K562 (cell line): Measurements from ENCODE around the gene GPX6. TPM values are rescaled to one million over a fixed set of nuclear protein-coding genes. Genes with fewer than 3 reads are reported as not detected.

Experiments used
- ARID1B ChIP-seq: fragments of 450-650 bp; IDR thresholded peaks from 2 replicates; pipeline ENCODE4 v1.6.1; 2016; ENCODE audit warnings: antibody characterized with exemption, mild to moderate bottlenecking, inconsistent platforms
- ASH1L ChIP-seq: fragments of 450-650 bp; IDR thresholded peaks from 2 replicates; pipeline ENCODE4 v1.6.1; 2018; ENCODE audit warnings: borderline replicate concordance, mild to moderate bottlenecking, low read depth; ENCODE audit not compliant: partially characterized antibody
- CBFA2T2 ChIP-seq: fragments of 450-650 bp; conservative IDR thresholded peaks from 2 replicates; pipeline ENCODE4 v1.6.1; 2017; ENCODE audit warnings: mild to moderate bottlenecking
- CREBBP ChIP-seq: IDR thresholded peaks from one replicate; pipeline ENCODE4 v1.6.1; 2012; ENCODE audit warnings: low read depth, mild to moderate bottlenecking, control low read depth, inconsistent platforms, low read length
- DPF2 ChIP-seq: fragments of 450-650 bp; IDR thresholded peaks from 2 replicates; pipeline ENCODE4 v1.6.1; 2016
- E2F4 ChIP-seq: sonication (generic); formaldehyde crosslinking; IDR thresholded peaks from 2 replicates; pipeline ENCODE4 v1.8.0; 2022; ENCODE audit warnings: mild to moderate bottlenecking, low read depth, missing genetic modification reagents
- EZH2 ChIP-seq: IDR thresholded peaks from 2 replicates; pipeline ENCODE4 v1.6.1; 2012; ENCODE audit warnings: low read depth, mild to moderate bottlenecking, inconsistent platforms, low read length, borderline replicate concordance
- GABPB1 ChIP-seq: sonication (generic); formaldehyde crosslinking; IDR thresholded peaks from 2 replicates; pipeline ENCODE4 v1.8.0; 2022; ENCODE audit warnings: mild to moderate bottlenecking, missing genetic modification reagents
- IRF2 ChIP-seq: sonication (generic); formaldehyde crosslinking; IDR thresholded peaks from 2 replicates; pipeline ENCODE4 v1.8.1; 2022; ENCODE audit warnings: mild to moderate bottlenecking, missing genetic modification reagents
- KAT2B ChIP-seq: IDR thresholded peaks from one replicate; pipeline ENCODE4 v1.6.1; 2012; ENCODE audit warnings: low read depth, mild to moderate bottlenecking, control low read depth, inconsistent platforms, low read length, moderate library complexity
- KDM1A ChIP-seq, 2 experiments: fragments of 450-650 bp; IDR thresholded peaks; 2 replicates each; pipeline ENCODE4 v1.6.1; 2016; ENCODE audit warnings: mild to moderate bottlenecking in 2 of 2
- MTA2 ChIP-seq: fragments of 450-650 bp; IDR thresholded peaks from 2 replicates; pipeline ENCODE4 v1.6.1; 2016; ENCODE audit warnings: low read depth
- MYC ChIP-seq, 2 experiments: fragments of 250-450 bp in 1 of 2; sonication (Bioruptor Pico) in 1 of 2; IDR thresholded peaks; 2 replicates each; pipeline versions ENCODE4 v1.5.1 to v1.6.1; 2012 to 2021; ENCODE audit warnings: low read depth in 2 of 2, borderline replicate concordance in 1 of 2, improper control_type of control experiment in 1 of 2, low read length in 1 of 2, mild to moderate bottlenecking in 1 of 2, moderate library complexity in 1 of 2
- NCOR1 ChIP-seq: fragments of 450-650 bp; IDR thresholded peaks from 2 replicates; pipeline ENCODE4 v1.6.1; 2016; ENCODE audit warnings: mild to moderate bottlenecking, moderate library complexity
- NFRKB ChIP-seq: fragments of 450-650 bp; IDR thresholded peaks from 2 replicates; pipeline ENCODE4 v1.6.1; 2016; ENCODE audit warnings: low read depth
- OTX1 ChIP-seq: fragments of 450-650 bp; formaldehyde crosslinking; IDR thresholded peaks from 2 replicates; pipeline ENCODE4 v1.4.0; 2022; ENCODE audit warnings: mild to moderate bottlenecking
- PRPF4 ChIP-seq: fragments of 200-400 bp; formaldehyde crosslinking; IDR thresholded peaks from one replicate; pipeline ENCODE4 v1.6.1; 2017; ENCODE audit warnings: low read length, low read depth, mild to moderate bottlenecking; ENCODE audit not compliant: insufficient read depth, poor library complexity, severe bottlenecking
- SMARCA4 ChIP-seq: fragments of 450-650 bp; IDR thresholded peaks from 2 replicates; pipeline ENCODE4 v1.6.1; 2016
- SMARCE1 ChIP-seq: fragments of 450-650 bp; IDR thresholded peaks from 2 replicates; pipeline ENCODE4 v1.7.1; 2016; ENCODE audit warnings: mild to moderate bottlenecking
- SMC3 ChIP-seq: conservative IDR thresholded peaks from 2 replicates; pipeline ENCODE4 v1.6.1; 2011; ENCODE audit warnings: low read depth, low read length, improper control_type of control experiment; ENCODE audit not compliant: insufficient read depth
- SOX6 ChIP-seq: fragments of 450-650 bp; IDR thresholded peaks from 2 replicates; pipeline ENCODE4 v1.6.1; 2014; ENCODE audit warnings: mild to moderate bottlenecking
- TAF1 ChIP-seq: IDR thresholded peaks from 2 replicates; pipeline ENCODE4 v1.6.1; 2011; ENCODE audit warnings: mild to moderate bottlenecking, low read length, moderate library complexity; ENCODE audit not compliant: insufficient read depth, control insufficient read depth, severe bottlenecking; ENCODE audit errors: extremely low read depth
- TFE3 ChIP-seq: fragments of 450-650 bp; formaldehyde crosslinking; IDR thresholded peaks from 2 replicates; pipeline ENCODE4 v1.4.0; 2020; ENCODE audit warnings: mild to moderate bottlenecking, mixed read lengths
- ZNF197 ChIP-seq: fragments of 200-800 bp; sonication (Bioruptor generic); IDR thresholded peaks from 2 replicates; pipeline ENCODE4 v1.6.1; 2016; ENCODE audit warnings: low read depth, missing genetic modification characterization, missing compliant biosample characterization
- ZNF384 ChIP-seq: IDR thresholded peaks from 2 replicates; pipeline ENCODE4 v1.6.1; 2012; ENCODE audit warnings: low read depth, low read length, improper control_type of control experiment
- ZNF444 ChIP-seq: fragments of 250-450 bp; sonication (Bioruptor Pico); IDR thresholded peaks from 2 replicates; pipeline ENCODE4 v1.4.0; 2020; ENCODE audit warnings: mild to moderate bottlenecking, moderate library complexity
- polyA plus RNA-seq, 8 experiments: library from polyadenylated mRNA; depleted of rRNA in 4 of 8; stranded (reverse) in 5 of 8; unstranded in 3 of 8; fragments of >200 nt; fragmentation: Nextera tagmentation in 2 of 8; fragmentation: Illumina TruSeq in 1 of 8; extraction: Ambion mirVana in 2 of 8; extraction: Trizol in 1 of 8; gene quantifications; 2 replicates each; pipeline versions ENCODE4 v1.2.1 to v1.2.3, GENCODE V29; 2011 to 2014; ENCODE audit warnings: inconsistent platforms in 1 of 8, missing spikeins in 1 of 8
- total RNA-seq, 7 experiments: library from RNA; depleted of rRNA in 6 of 7; stranded (reverse); fragments of >200 nt in 6 of 7; fragmentation: Illumina TruSeq in 2 of 7; extraction: Trizol in 2 of 7; gene quantifications; 2 replicates each; pipeline versions ENCODE4 v1.2.1 to v1.2.3, GENCODE V29; 2011 to 2021; ENCODE audit warnings: low replicate concordance in 1 of 7
- TF ChIP-seq, protein P1 (sequence below): sonication (generic); IDR thresholded peaks from 2 replicates; pipeline ENCODE4 v1.6.1; 2016

GPX6 gene
- total and polyA plus RNA-seq, 9 of the 15 experiments (the other 6 are each of a cell fraction or from before 2014, with no cell fraction given) = not detected

GRCh38 chr6:28505733-28506132 lies 9.9 kb downstream of the GPX6 start (continued):
- TF ChIP-seq GABPB1 (CRISPR knock-in tag) (no peak), TFE3 (no peak), SMC3 (no peak), ZNF384 (no peak), ASH1L (no peak), SMARCE1 (peak; percentile 76; the same call in 1 of the 2 replicates), KDM1A (IDR thresholded peaks at IDR 0.05) (peak; percentile 31 to 42; a peak in 2 of 4 replicates), NCOR1 (peak; percentile 75), SOX6 (peak; percentile 76; the same call in 1 of the 2 replicates), TAF1 (no peak), PRPF4 (no peak), CREBBP (no peak), OTX1 (CRISPR knock-in tag) (no peak), MTA2 (0 out of 2 replicates have a peak, but pooled peaks have one; percentile 54), CBFA2T2 (peak; percentile 40), ZNF444 (no peak), MYC (IDR thresholded peaks at IDR 0.05; ENCODE audit: low read depth, low read length) (0 out of 2 replicates have a peak, but pooled peaks have one; percentile 29), MYC (CRISPR knock-in tag; IDR thresholded peaks at IDR 0.05; ENCODE audit: borderline replicate concordance, low read depth) (no peak), NFRKB (no peak), KAT2B (no peak), ARID1B (peak; percentile 86), E2F4 (CRISPR knock-in tag) (no peak), IRF2 (CRISPR knock-in tag) (no peak), EZH2 (no peak), DPF2 (0 out of 2 replicates have a peak, but pooled peaks have one; percentile 30), ZNF197 (CRISPR knock-in tag) (no peak), SMARCA4 (peak; percentile 81)
- TF ChIP-seq, protein P1, sequence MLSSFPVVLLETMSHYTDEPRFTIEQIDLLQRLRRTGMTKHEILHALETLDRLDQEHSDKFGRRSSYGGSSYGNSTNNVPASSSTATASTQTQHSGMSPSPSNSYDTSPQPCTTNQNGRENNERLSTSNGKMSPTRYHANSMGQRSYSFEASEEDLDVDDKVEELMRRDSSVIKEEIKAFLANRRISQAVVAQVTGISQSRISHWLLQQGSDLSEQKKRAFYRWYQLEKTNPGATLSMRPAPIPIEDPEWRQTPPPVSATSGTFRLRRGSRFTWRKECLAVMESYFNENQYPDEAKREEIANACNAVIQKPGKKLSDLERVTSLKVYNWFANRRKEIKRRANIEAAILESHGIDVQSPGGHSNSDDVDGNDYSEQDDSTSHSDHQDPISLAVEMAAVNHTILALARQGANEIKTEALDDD = no peak
